Measurements from ENCODE around the gene INSRR. TPM values are rescaled to one million over a fixed set of nuclear protein-coding genes. Genes with fewer than 3 reads are reported as not detected.

Gene INSRR
- total and polyA plus RNA-seq, 2 of the 4 experiments (the other 2 are of a cell fraction) = not detected

DNA sequence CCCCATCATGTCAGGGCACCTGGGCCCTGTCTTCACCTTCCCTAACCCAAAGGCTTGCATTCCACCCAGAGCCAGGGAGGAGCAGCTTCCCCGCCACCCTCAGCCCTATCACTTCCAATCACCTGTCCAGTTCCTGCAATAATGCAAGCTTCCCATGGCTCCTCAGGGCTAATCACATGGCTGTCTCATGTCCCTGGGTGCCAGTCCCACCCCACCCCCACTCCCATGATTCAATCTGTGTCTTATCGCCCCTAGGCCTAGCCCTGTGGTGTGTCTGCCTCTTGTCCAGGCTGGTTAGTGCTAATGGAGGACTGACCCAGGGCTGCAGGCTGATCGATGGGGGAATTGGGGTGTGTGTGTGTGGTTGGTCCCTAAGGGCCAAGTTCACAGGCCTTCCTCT, 23.6 kb upstream of the INSRR start:
- Histone ChIP-seq H3K4ac (ENCODE audit: low read depth, low read length) (no peak overlapping the region), H4K8ac (ENCODE audit: low read depth in 2 of 2, low read length in 2 of 2) (no peak overlapping the region), H2BK120ac (ENCODE audit: low read depth, low read length) (no peak overlapping the region), H2AFZ (replicated peaks; ENCODE audit: low read length, poor library complexity) (no peak overlapping the region), H3K9ac (ENCODE audit: low read depth, low read length) (no peak overlapping the region), H2BK20ac (ENCODE audit: low read depth, low read length) (no peak overlapping the region), H3K4me3 (ENCODE audit: insufficient read depth, low read depth, low read length) (no peak overlapping the region), H3K27ac (ENCODE audit: insufficient read depth, low read length) (no peak overlapping the region), H3K4me2 (ENCODE audit: low read depth, low read length) (no peak overlapping the region), H3K4me1 (ENCODE audit: control insufficient read depth, insufficient read depth, low read length) (no peaks in the 10 kb centered on the region), H2BK15ac (ENCODE audit: low read depth, low read length) (no peak overlapping the region), H2AK9ac (replicated peaks; ENCODE audit: low read depth, low read length, poor library complexity) (no peak overlapping the region), H3K14ac (replicated peaks; ENCODE audit: low read depth, low read length) (no peak overlapping the region), H3K79me1 (ENCODE audit: low read depth in 1 of 2, low read length in 2 of 2) (no peaks in the 10 kb centered on the region), H3K36me3 (ENCODE audit: control insufficient read depth, insufficient read depth, low read length) (no peaks in the 10 kb centered on the region), H3K56ac (ENCODE audit: extremely low read depth, insufficient read depth, low read length) (no peak overlapping the region), H2BK5ac (ENCODE audit: low read depth, low read length, poor library complexity, severe bottlenecking) (no peak overlapping the region), H4K91ac (ENCODE audit: insufficient read depth, low read depth, low read length) (no peak overlapping the region), H3K9me3 (ENCODE audit: control insufficient read depth, insufficient read depth, low read length) (no peaks in the 10 kb centered on the region), H3K18ac (ENCODE audit: low read depth, low read length) (no peak overlapping the region), H3K27me3 (ENCODE audit: control insufficient read depth, insufficient read depth, low read length) (peaks cover 95% of the 10 kb centered on the region), H3K9me1 (ENCODE audit: insufficient read depth, low read length) (no peaks in the 10 kb centered on the region), H4K20me1 (ENCODE audit: insufficient read depth, low read length) (peaks cover 4% of the 10 kb centered on the region; the same call in 1 of the 2 replicates), H3K23ac (ENCODE audit: low read depth, low read length) (no peak overlapping the region), H4K5ac (ENCODE audit: low read depth, low read length) (no peak overlapping the region), H2AK5ac (ENCODE audit: low read depth, low read length) (no peak overlapping the region)
- intact Hi-C loops (cut with micrococcal nuclease) = no loop called here
- no peak for TF ChIP-seq RFX5 (IDR thresholded peaks at IDR 0.05; ENCODE audit: low read depth, low read length)
- TF ChIP-seq NFE2L2 (IDR thresholded peaks at IDR 0.05; ENCODE audit: low read depth, low read length) = no peak
- no peak for TF ChIP-seq POLR2A (IDR thresholded peaks at IDR 0.05; ENCODE audit: low read depth, low read length)
- TF ChIP-seq, protein P1, sequence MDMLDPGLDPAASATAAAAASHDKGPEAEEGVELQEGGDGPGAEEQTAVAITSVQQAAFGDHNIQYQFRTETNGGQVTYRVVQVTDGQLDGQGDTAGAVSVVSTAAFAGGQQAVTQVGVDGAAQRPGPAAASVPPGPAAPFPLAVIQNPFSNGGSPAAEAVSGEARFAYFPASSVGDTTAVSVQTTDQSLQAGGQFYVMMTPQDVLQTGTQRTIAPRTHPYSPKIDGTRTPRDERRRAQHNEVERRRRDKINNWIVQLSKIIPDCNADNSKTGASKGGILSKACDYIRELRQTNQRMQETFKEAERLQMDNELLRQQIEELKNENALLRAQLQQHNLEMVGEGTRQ (IDR thresholded peaks at IDR 0.05; ENCODE audit: low read depth, low read length) = no peak
- no peak for TF ChIP-seq FOS (IDR thresholded peaks at IDR 0.05; ENCODE audit: low read depth, low read length)
- TF ChIP-seq SMC3 (IDR thresholded peaks at IDR 0.05; ENCODE audit: low read depth, low read length) = no peak
- BruUV-seq (replicated peaks) = no TSS peak
- CTCF ChIA-PET = no interaction called here
- dilution Hi-C loops (cut with HindIII; ENCODE audit: low sequenced_read_pairs, unreplicated experiment) = no loop called here
- DNase-seq (no peak), ATAC-seq (ENCODE audit: low read depth) (no peak)
- WGBS, 2 experiments (ENCODE audit: extremely low coverage in 2 of 2, insufficient read length in 1 of 2) = no CpG with 5 or more reads among the region's 3 CpGs
- in situ Hi-C loops (cut with MboI; ENCODE audit: low sequenced_read_pairs) = loop anchor here (10.0 kb wide), 1 partner anchor 188 kb away; no protein-coding TSS in a partner anchor
- POLR2A ChIA-PET (ENCODE audit: unreplicated experiment) = no interaction called here

Data from IMR-90 (cell line).